Kidney epithelial cell (primary cell): ENCODE results near the gene SESN2. TPM values are rescaled to one million over a fixed set of nuclear protein-coding genes. Genes with fewer than 3 reads are reported as not detected.

Experiments used
- DNase-seq: peaks from one replicate; pipeline ENCODE4 v3.0.0-alpha.2; 2010; ENCODE audit warnings: low read depth
- H3K27me3 ChIP-seq: 2 replicates; pipeline ENCODE4 v1.6.0; 2011; ENCODE audit warnings: low read length; ENCODE audit not compliant: control insufficient read depth, insufficient read depth
- H3K36me3 ChIP-seq: 2 replicates; pipeline ENCODE4 v1.5.1; 2011; ENCODE audit warnings: low read length; ENCODE audit not compliant: control insufficient read depth, insufficient read depth
- H3K4me3 ChIP-seq: 2 replicates; pipeline ENCODE4 v1.5.1; 2011; ENCODE audit warnings: low read depth, mild to moderate bottlenecking, control low read depth, low read length
- CTCF ChIP-seq: IDR thresholded peaks from 2 replicates; pipeline ENCODE4 v1.5.1; 2011; ENCODE audit warnings: mild to moderate bottlenecking, moderate library complexity, low read length, control low read depth, inconsistent platforms; ENCODE audit not compliant: insufficient read depth, poor library complexity, severe bottlenecking
- total RNA-seq: library from RNA; depleted of rRNA; stranded (reverse); fragments of >200 nt; gene quantifications from 2 replicates; pipeline ENCODE4 v1.2.3, GENCODE V29; 2015

Gene SESN2
- total RNA-seq, 1 donor from 2014 or later = 121 TPM

DNA sequence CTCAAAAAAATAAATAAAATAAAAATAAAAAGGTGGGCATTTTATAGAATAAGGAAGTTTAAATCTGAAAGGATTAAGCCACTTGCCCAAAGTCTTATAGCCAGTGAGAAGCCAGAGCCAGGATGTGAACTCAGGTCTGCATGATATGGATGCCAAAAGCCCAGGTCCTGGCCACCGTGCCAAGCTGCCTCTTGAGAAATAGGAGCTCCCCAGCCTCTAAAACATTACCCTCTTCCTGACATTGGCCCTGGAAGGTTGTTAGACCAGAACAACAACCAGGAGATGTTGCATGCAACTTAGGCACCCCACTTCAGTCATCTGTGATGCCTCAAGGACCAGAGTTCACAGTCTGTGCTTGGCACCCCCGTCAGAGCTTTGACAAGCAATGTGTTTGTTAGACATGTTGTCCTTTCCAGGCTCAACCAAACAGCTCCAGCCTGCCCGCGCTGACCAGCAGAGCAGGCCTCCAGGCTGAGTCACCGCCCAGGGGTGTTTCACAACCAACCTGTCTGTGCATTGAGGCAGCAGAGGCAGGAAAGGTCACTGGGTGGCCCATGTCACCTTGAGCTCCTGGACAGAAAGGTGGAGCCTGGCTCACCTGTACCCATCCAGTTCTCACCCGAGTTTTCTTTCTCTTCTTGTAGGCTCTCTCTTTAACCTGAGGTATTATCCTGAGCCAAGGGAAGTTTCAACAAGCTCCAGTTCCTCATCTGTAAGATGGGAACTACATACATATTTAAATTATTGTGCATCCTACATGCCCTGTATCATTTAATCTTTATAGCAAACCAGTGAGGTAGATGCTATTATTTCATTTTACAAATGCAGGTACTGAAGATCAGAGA is 54.6 kb downstream of the SESN2 start:
- no peaks in the 10 kb centered on the region for H3K27me3 ChIP-seq
- DNase-seq = peak; percentile 71
- no peak overlapping the region for H3K4me3 ChIP-seq
- TF ChIP-seq CTCF = no peak
- H3K36me3 ChIP-seq = no peaks in the 10 kb centered on the region

DNA sequence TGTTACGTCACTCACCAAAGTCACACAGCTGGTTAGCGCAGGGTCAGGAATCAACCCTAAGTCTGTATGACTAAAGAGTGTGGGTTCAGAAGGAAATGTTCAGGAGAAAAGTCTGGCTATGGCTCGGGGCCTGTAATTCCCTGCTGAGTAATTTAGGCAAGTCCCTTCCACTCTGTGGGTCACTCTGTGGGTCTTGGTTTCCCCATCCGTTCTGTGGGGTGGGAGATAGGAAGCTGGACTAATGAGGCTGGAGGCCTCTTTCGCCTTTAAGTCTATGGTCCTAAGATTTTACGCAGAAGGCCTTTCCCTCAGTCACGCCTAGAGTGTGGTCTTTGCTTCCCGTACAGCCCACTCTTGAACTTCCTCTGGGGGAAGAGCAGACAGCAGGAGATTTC is 55.2 kb downstream of the SESN2 start:
- no peaks in the 10 kb centered on the region for H3K27me3 ChIP-seq
- no peak for DNase-seq
- no peak overlapping the region for H3K4me3 ChIP-seq
- no peak for TF ChIP-seq CTCF
- H3K36me3 ChIP-seq = no peaks in the 10 kb centered on the region

GRCh38 chr1:28317014-28317413 is 57.7 kb downstream of the SESN2 start:
- Histone ChIP-seq H3K27me3 (no peaks in the 10 kb centered on the region), H3K36me3 (no peaks in the 10 kb centered on the region), H3K4me3 (no peak overlapping the region)
- no peak for TF ChIP-seq CTCF
- no peak for DNase-seq

DNA sequence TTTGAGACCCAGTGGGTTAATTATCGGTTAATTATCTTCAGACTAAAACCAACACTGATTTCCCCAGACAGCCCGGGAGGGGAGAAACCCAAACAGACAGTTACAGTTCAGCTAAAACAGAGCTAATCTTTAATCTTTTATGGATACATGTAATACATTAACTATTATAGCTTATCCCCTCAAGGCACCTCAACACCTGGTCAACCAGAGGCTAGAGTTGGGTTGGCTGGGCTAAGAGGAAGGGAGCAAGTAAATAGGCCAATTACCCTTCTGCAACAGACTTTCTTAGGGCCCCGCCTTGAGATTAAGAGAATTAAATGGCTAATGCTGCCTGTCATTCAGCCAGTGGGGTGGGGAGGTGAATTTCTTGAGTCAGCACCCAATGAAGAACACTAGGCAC is 62.9 kb downstream of the SESN2 start:
- H3K4me3 ChIP-seq = no peak overlapping the region
- H3K36me3 ChIP-seq = no peaks in the 10 kb centered on the region
- H3K27me3 ChIP-seq = no peaks in the 10 kb centered on the region
- peak; percentile 88 for DNase-seq
- no peak for TF ChIP-seq CTCF

GRCh38 chr1:28323720-28324119 is 64.4 kb downstream of the SESN2 start:
- no peak overlapping the region for H3K4me3 ChIP-seq
- no peaks in the 10 kb centered on the region for H3K27me3 ChIP-seq
- no peak for DNase-seq

More at GRCh38 chr1:28323720-28324119, 64.4 kb downstream of the SESN2 start:
- TF ChIP-seq CTCF = no peak
- no peaks in the 10 kb centered on the region for H3K36me3 ChIP-seq
